ENCODE measurements around the gene BIN1. TPM values are rescaled to one million over a fixed set of nuclear protein-coding genes. Genes with fewer than 3 reads are reported as not detected.
A peak's percentile ranks its signal among the peaks of the same experiment; 100 is the strongest.

BIN1 gene
- total RNA-seq, 1 experiment from 2014 or later = 31.8 TPM

DNA sequence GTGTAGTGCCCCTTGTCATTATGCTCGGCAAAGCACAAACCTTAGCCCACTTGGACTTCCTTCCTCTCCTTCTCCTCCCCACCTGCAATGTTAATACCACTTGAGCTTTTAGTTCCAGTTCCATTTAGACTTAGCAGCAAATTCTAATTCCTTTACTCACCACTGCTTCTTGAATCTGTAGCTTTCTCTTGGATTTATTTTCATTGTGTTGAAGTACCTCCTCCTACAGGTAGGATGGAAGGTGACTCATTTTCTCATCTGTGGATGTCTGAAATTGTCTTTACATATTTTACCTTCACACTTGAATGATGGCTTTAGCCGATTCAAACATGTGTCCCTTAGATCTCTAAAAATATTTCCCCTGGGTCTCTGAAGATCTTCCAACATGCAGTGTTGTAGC, 32.8 kb upstream of the BIN1 start:
- H3K27ac ChIP-seq (ENCODE audit: low read depth, low read length) = no peak overlapping the region
- no peaks in the 10 kb centered on the region for H3K4me1 ChIP-seq (ENCODE audit: control insufficient read depth in 1 of 2, insufficient read depth in 2 of 2, low read length in 2 of 2)
- intact Hi-C loops (cut with micrococcal nuclease) = no loop called here
- no peaks in the 10 kb centered on the region for H3K9me2 ChIP-seq (ENCODE audit: insufficient read depth)
- no peak overlapping the region for H3K9ac ChIP-seq (ENCODE audit: low read length)
- no peaks in the 10 kb centered on the region for H3K36me3 ChIP-seq (ENCODE audit: control insufficient read depth in 1 of 2, insufficient read depth in 2 of 2, low read length in 2 of 2)
- H3K4me2 ChIP-seq (ENCODE audit: low read length) = no peak overlapping the region
- ATAC-seq (no peak), DNase-seq (ENCODE audit: low read depth, low spot score) (no peak)
- H3K27me3 ChIP-seq (ENCODE audit: insufficient read depth, low read length) = no peaks in the 10 kb centered on the region
- H4K20me1 ChIP-seq (ENCODE audit: insufficient read depth) = no peaks in the 10 kb centered on the region
- no TSS peak for BruUV-seq (replicated peaks)
- no peaks in the 10 kb centered on the region for H3K79me2 ChIP-seq (ENCODE audit: insufficient read depth, low read length)
- no peak for TF ChIP-seq CEBPB (IDR thresholded peaks at IDR 0.05; ENCODE audit: low read depth)
- peak in 1 of 3 experiments; percentile 20; a peak in 1 of 6 replicates for TF ChIP-seq CTCF (IDR thresholded peaks at IDR 0.05 in 2 of 3, conservative IDR thresholded peaks at IDR 0.05 in 1 of 3; ENCODE audit: borderline replicate concordance in 1 of 3, insufficient read depth in 1 of 3, low read depth in 2 of 3, low read length in 2 of 3)
- no peak for TF ChIP-seq REST (IDR thresholded peaks at IDR 0.05; ENCODE audit: low read depth)
- H3K9me3 ChIP-seq (ENCODE audit: control insufficient read depth in 1 of 2, insufficient read depth in 1 of 2, low read depth in 1 of 2, low read length in 2 of 2) = no peaks in the 10 kb centered on the region
- no peak overlapping the region for H2AFZ ChIP-seq (ENCODE audit: low read depth, low read length, poor library complexity, severe bottlenecking)
- ChIA-PET POLR2A (no interaction called here), RAD21 (ENCODE audit: low non-redundant PET in 1 of 2, low total read pairs in 2 of 2, uncharacterized antibody in 2 of 2, unreplicated experiment in 2 of 2) (no interaction called here), CTCF (interaction anchor here (1.3 kb wide), 1 partner anchor 9 kb away, joined by 5 read pairs; no protein-coding TSS in a partner anchor)
- H3K4me3 ChIP-seq (replicated peaks in 1 of 2; ENCODE audit: low read depth in 1 of 2, low read length in 2 of 2) = no peak overlapping the region
